ENCODE measurements around the gene SUGCT.

GRCh38 chr7:40474790-40475680 is 340.2 kb downstream of the SUGCT start:
- TF ChIP-seq HIVEP1 (CRISPR knock-in tag; IDR thresholded peaks at IDR 0.05) (no peak), ZNF274 (CRISPR knock-in tag; IDR thresholded peaks at IDR 0.05) (no peak), GLI4 (CRISPR knock-in tag; IDR thresholded peaks at IDR 0.05; ENCODE audit: borderline replicate concordance) (no peak), ZBTB2 (CRISPR knock-in tag; IDR thresholded peaks at IDR 0.05; ENCODE audit: low read depth) (no peak), CERS6 (CRISPR knock-in tag; IDR thresholded peaks at IDR 0.05) (no peak), CREB1 (IDR thresholded peaks at IDR 0.05) (no peak), CREB1 (CRISPR knock-in tag; IDR thresholded peaks at IDR 0.05) (no peak), DPF2 (CRISPR knock-in tag; IDR thresholded peaks at IDR 0.05; ENCODE audit: borderline replicate concordance, low read depth) (no peak), POLR2AphosphoS5 (IDR thresholded peaks at IDR 0.05; ENCODE audit: low read depth, low read length) (no peak), ZNF891 (CRISPR knock-in tag; IDR thresholded peaks at IDR 0.05) (no peak), SP4 (CRISPR knock-in tag; IDR thresholded peaks at IDR 0.05) (no peak), ZNF292 (CRISPR knock-in tag; IDR thresholded peaks at IDR 0.05; ENCODE audit: borderline replicate concordance, low read depth) (no peak)
